OCI-LY1 (cell line): ENCODE measurements around the gene ZNF746.

Experiments
- H2AFZ ChIP-seq: fragments of 200-600 bp; sonication (generic), shearing (Covaris generic); 2 replicates; pipeline ENCODE4 v1.6.0; 2014; ENCODE audit warnings: antibody characterized with exemption, mild to moderate bottlenecking, low read length
- H3F3A ChIP-seq: fragments of 200-600 bp; sonication (generic), shearing (Covaris generic); 2 replicates; pipeline ENCODE4 v1.6.0; 2014; ENCODE audit warnings: mild to moderate bottlenecking, antibody characterized with exemption, low read length, moderate library complexity; ENCODE audit not compliant: insufficient read depth
- H3K27ac ChIP-seq: fragments of 200-600 bp; sonication (generic); 2 replicates; pipeline ENCODE4 v1.5.1; 2014; ENCODE audit warnings: low read length, mixed run types, mild to moderate bottlenecking, low read depth; ENCODE audit not compliant: poor library complexity, severe bottlenecking
- H3K27me3 ChIP-seq: fragments of 200-600 bp; sonication (generic); 2 replicates; pipeline ENCODE4 v1.6.0; 2014; ENCODE audit warnings: antibody characterized with exemption, mild to moderate bottlenecking, low read length, moderate library complexity; ENCODE audit not compliant: insufficient read depth
- H3K36me3 ChIP-seq: fragments of 200-600 bp; sonication (generic); 2 replicates; pipeline ENCODE4 v1.6.1; 2014; ENCODE audit warnings: mild to moderate bottlenecking, antibody characterized with exemption, low read length, moderate library complexity, mixed read lengths; ENCODE audit not compliant: insufficient read depth
- H3K4me1 ChIP-seq: fragments of 200-600 bp; sonication (generic); 2 replicates; pipeline ENCODE4 v1.5.1; 2014; ENCODE audit warnings: mild to moderate bottlenecking, low read length, moderate library complexity; ENCODE audit not compliant: insufficient read depth, severe bottlenecking
- H3K4me2 ChIP-seq: fragments of 200-600 bp; sonication (generic), shearing (Covaris generic); 2 replicates; pipeline ENCODE4 v1.6.1; 2014; ENCODE audit warnings: low read length
- H3K4me3 ChIP-seq: fragments of 200-600 bp; sonication (generic); 2 replicates; pipeline ENCODE4 v1.5.1; 2014; ENCODE audit warnings: low read length, low read depth, mild to moderate bottlenecking, mixed read lengths; ENCODE audit not compliant: poor library complexity, severe bottlenecking
- H3K79me2 ChIP-seq: fragments of 200-600 bp; shearing (Covaris generic); 2 replicates; pipeline ENCODE4 v1.6.1; 2016; ENCODE audit warnings: mixed run types, low read length, mixed read lengths; ENCODE audit not compliant: insufficient read depth
- H3K9ac ChIP-seq: fragments of 200-600 bp; sonication (generic), shearing (Covaris generic); 2 replicates; pipeline ENCODE4 v1.6.1; 2014; ENCODE audit warnings: mild to moderate bottlenecking, low read length, mixed read lengths
- H3K9me2 ChIP-seq: fragments of 200-600 bp; sonication (generic), shearing (Covaris generic); 2 replicates; pipeline ENCODE4 v1.6.1; 2014; ENCODE audit warnings: low read depth, mild to moderate bottlenecking, low read length, mixed read lengths
- H3K9me3 ChIP-seq: fragments of 200-600 bp; shearing (Covaris generic); 2 replicates; pipeline ENCODE4 v1.6.1; 2014; ENCODE audit warnings: low read length, mixed read lengths
- H4K20me1 ChIP-seq: fragments of 200-600 bp; sonication (generic), shearing (Covaris generic); 2 replicates; pipeline ENCODE4 v1.6.0; 2016; ENCODE audit warnings: mild to moderate bottlenecking, low read length; ENCODE audit not compliant: insufficient read depth
- EZH2 ChIP-seq: fragments of 200-600 bp; sonication (generic), shearing (Covaris generic); IDR thresholded peaks from 2 replicates; pipeline ENCODE4 v1.8.0; 2017; ENCODE audit warnings: borderline replicate concordance, mixed run types, mild to moderate bottlenecking, antibody characterized with exemption, low read length, moderate library complexity, mixed read lengths
- TF ChIP-seq, protein P1 (sequence below): fragments of 200-600 bp; sonication (generic), shearing (Covaris generic); IDR thresholded peaks from 2 replicates; pipeline ENCODE4 v1.5.1; 2017; ENCODE audit warnings: mild to moderate bottlenecking, antibody characterized with exemption, low read length, moderate library complexity, mixed read lengths

ZNF746 gene

DNA sequence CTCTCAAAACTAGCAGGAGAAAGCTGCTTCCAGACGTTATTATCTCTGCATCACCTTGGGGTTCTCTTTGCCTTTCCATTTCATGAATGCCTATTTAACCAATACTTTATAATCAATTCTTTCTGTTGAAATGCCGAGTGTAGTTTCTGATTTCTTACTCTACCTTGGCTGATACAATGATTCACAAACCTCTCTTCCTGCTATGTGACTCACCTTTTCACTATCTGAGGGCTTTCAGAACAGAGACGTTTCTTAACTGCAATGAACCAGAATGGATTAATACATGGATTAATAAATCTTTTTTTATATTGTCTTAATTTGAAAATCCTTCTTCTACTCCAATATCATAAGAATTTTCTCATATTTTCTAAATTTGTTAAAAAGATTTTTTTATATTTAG is 46.4 kb upstream of the ZNF746 start:
- Histone ChIP-seq H3K9me2 (no peaks in the 10 kb centered on the region), H3K9ac (no peak overlapping the region), H3K27ac (no peak overlapping the region), H4K20me1 (no peaks in the 10 kb centered on the region), H3K4me2 (no peak overlapping the region), H3K79me2 (no peaks in the 10 kb centered on the region), H3K36me3 (peaks cover 14% of the 10 kb centered on the region), H3K4me1 (no peaks in the 10 kb centered on the region), H3K4me3 (no peak overlapping the region), H3F3A (no peaks in the 10 kb centered on the region), H3K27me3 (no peaks in the 10 kb centered on the region), H3K9me3 (peaks cover 4% of the 10 kb centered on the region; the same call in 1 of the 2 replicates), H2AFZ (no peak overlapping the region)
- TF ChIP-seq EZH2 = no peak
- TF ChIP-seq, protein P1, sequence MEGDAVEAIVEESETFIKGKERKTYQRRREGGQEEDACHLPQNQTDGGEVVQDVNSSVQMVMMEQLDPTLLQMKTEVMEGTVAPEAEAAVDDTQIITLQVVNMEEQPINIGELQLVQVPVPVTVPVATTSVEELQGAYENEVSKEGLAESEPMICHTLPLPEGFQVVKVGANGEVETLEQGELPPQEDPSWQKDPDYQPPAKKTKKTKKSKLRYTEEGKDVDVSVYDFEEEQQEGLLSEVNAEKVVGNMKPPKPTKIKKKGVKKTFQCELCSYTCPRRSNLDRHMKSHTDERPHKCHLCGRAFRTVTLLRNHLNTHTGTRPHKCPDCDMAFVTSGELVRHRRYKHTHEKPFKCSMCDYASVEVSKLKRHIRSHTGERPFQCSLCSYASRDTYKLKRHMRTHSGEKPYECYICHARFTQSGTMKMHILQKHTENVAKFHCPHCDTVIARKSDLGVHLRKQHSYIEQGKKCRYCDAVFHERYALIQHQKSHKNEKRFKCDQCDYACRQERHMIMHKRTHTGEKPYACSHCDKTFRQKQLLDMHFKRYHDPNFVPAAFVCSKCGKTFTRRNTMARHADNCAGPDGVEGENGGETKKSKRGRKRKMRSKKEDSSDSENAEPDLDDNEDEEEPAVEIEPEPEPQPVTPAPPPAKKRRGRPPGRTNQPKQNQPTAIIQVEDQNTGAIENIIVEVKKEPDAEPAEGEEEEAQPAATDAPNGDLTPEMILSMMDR = no peak

DNA sequence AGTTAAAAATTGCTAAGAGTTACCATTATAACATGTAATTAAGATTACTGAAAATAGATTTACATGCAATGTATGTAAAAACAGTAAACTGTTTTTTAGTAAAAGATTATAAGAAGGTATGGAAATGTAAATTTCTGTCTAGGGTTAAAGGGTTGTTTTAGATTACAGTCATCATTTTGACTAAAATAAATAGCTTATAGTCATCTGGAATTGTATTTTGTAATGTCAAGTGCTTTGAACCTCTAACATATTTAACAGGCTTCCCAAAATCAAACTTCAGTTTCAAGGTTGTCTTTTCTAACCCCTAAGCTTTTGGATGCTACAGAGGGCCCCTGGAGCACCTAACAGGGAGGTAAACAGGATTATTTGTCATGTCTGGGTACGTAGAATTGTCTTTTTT is 35.0 kb upstream of the ZNF746 start:
- H2AFZ ChIP-seq = no peak overlapping the region
- no peaks in the 10 kb centered on the region for H3K79me2 ChIP-seq
- H3K27me3 ChIP-seq = no peaks in the 10 kb centered on the region
- no peak overlapping the region for H3K9ac ChIP-seq
- peaks cover 10% of the 10 kb centered on the region for H3K4me1 ChIP-seq
- no peak overlapping the region for H3K4me3 ChIP-seq
- H3K9me2 ChIP-seq = no peaks in the 10 kb centered on the region
- no peak overlapping the region for H3K4me2 ChIP-seq
- peaks cover 31% of the 10 kb centered on the region for H3K9me3 ChIP-seq
- H4K20me1 ChIP-seq = no peaks in the 10 kb centered on the region
- TF ChIP-seq, protein P1 = no peak
- H3K36me3 ChIP-seq = no peaks in the 10 kb centered on the region; the same call in 1 of the 2 replicates
- H3K27ac ChIP-seq = no peak overlapping the region
- H3F3A ChIP-seq = no peaks in the 10 kb centered on the region

DNA sequence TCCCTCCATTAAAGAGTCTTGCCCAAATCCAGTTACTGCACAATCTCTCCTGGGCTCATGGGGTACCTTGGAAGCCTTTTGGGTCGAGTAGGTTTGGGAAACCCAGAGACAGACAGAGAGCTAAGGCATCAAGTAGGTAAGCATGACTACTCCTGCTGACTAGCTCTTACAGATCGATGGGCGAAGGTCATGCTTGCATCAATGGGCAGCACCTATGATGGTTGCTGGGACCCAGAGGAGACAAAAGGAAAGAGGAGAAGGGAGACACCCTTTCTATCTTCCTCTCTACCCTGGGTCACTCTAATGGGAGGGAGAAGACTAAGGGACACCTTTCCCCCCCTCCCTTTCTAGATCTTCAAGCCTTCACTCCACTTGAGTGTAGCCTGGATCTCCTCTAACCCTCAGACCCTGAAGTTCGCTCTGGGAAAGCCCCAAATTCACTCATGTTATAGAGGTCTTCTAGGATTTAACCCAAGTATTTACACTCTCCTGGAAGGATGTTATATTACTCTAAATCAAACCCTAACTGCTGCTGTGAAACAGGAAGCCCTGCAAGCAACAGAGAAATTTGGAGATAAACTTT is 31.6 kb upstream of the ZNF746 start:
- Histone ChIP-seq H3K9me2 (no peaks in the 10 kb centered on the region), H3K9me3 (peaks cover 34% of the 10 kb centered on the region), H3F3A (no peaks in the 10 kb centered on the region), H3K4me2 (no peak overlapping the region), H3K79me2 (no peaks in the 10 kb centered on the region), H3K27ac (no peak overlapping the region), H3K4me1 (no peaks in the 10 kb centered on the region), H4K20me1 (no peaks in the 10 kb centered on the region), H3K9ac (no peak overlapping the region), H3K4me3 (no peak overlapping the region), H3K27me3 (no peaks in the 10 kb centered on the region), H2AFZ (no peak overlapping the region), H3K36me3 (no peaks in the 10 kb centered on the region; the same call in 1 of the 2 replicates)
- no peak for TF ChIP-seq EZH2
- TF ChIP-seq, protein P1 = no peak
